Measurements from ENCODE around the gene SLC27A5. TPM values are rescaled to one million over a fixed set of nuclear protein-coding genes. Genes with fewer than 3 reads are reported as not detected.
A peak's percentile ranks its signal among the peaks of the same experiment; 100 is the strongest.

SLC27A5 gene
- total RNA-seq, 1 experiment from 2014 or later, result 1.2 TPM

DNA sequence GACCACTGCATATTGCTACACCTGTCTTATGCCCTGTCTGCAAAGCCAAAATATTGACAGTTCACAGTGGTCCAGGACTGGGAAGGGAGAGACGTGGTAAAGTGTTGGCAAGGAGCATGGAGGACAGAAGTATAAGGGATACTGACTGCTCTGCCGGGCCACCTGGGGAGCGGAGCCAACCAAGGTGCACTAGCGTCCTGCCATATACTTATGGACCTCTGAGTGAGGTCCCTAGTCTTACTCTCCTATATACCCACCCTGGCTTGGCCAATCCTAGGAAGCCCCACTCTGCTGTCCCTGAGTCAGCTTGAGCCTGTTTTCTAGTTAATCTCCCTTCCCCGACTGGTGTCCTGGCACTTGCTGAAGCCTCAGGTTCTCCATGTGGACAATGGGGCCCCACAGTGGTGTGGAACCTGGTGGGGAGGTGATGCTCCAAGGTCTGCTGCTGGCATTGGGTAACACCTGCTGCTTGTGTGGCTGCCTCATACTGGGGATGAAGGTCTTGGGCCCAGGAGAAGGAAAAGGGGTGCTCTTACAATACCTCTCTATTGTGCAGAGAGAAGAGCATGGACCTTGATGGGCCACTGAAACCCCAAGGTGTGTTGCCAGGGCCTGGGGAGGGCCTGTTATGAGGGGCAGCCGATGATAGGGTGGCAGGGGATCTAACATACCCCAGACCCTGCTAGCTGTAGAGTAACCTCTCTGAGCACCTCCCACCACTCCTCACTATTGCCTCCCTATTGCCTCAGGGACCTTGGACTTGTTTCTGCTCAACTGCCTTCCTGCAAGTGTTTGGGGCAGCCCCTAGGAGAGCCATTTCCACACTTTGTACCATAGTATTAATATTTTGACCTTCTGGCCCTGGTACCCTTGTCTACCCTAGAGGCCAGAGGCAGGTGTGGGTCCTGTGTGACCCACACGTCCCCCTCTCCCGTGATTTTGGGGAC lies 25.3 kb upstream of the SLC27A5 start:
- no peaks in the 10 kb centered on the region for H3K27me3 ChIP-seq (ENCODE audit: low read length)
- H3K36me3 ChIP-seq (ENCODE audit: insufficient read depth, low read length), result no peaks in the 10 kb centered on the region
- H3K9ac ChIP-seq (ENCODE audit: low read length), result no peak overlapping the region
- peaks cover 1% of the 10 kb centered on the region for H3K4me1 ChIP-seq (ENCODE audit: low read length)
- no peak overlapping the region for H3K4me3 ChIP-seq (ENCODE audit: low read length)
- no peak for DNase-seq
- H3K79me2 ChIP-seq (ENCODE audit: low read length), result no peaks in the 10 kb centered on the region
- no peak overlapping the region for H3K4me2 ChIP-seq (ENCODE audit: low read depth, low read length, poor library complexity, severe bottlenecking)
- no peaks in the 10 kb centered on the region for H3K9me2 ChIP-seq (replicated peaks; ENCODE audit: insufficient read depth, low read length)
- H2AFZ ChIP-seq (ENCODE audit: low read length), result no peak overlapping the region
- H4K20me1 ChIP-seq (ENCODE audit: insufficient read depth, low read depth, low read length), result no peaks in the 10 kb centered on the region
- H3K27ac ChIP-seq (ENCODE audit: low read length), result no peak overlapping the region
- no peaks in the 10 kb centered on the region for H3K9me3 ChIP-seq (ENCODE audit: low read length)

GRCh38 chr19:58535857-58536256 lies 24.1 kb upstream of the SLC27A5 start:
- Histone ChIP-seq H3K27ac (ENCODE audit: low read length) (no peak overlapping the region), H3K4me1 (ENCODE audit: low read length) (peaks cover 14% of the 10 kb centered on the region), H2AFZ (ENCODE audit: low read length) (no peak overlapping the region), H3K79me2 (ENCODE audit: low read length) (no peaks in the 10 kb centered on the region), H3K9me3 (ENCODE audit: low read length) (no peaks in the 10 kb centered on the region), H4K20me1 (ENCODE audit: insufficient read depth, low read depth, low read length) (no peaks in the 10 kb centered on the region), H3K36me3 (ENCODE audit: insufficient read depth, low read length) (no peaks in the 10 kb centered on the region), H3K4me3 (ENCODE audit: low read length) (no peak overlapping the region), H3K4me2 (ENCODE audit: low read depth, low read length, poor library complexity, severe bottlenecking) (no peak overlapping the region), H3K9me2 (replicated peaks; ENCODE audit: insufficient read depth, low read length) (no peaks in the 10 kb centered on the region), H3K9ac (ENCODE audit: low read length) (no peak overlapping the region), H3K27me3 (ENCODE audit: low read length) (no peaks in the 10 kb centered on the region)
- no peak for DNase-seq

DNA sequence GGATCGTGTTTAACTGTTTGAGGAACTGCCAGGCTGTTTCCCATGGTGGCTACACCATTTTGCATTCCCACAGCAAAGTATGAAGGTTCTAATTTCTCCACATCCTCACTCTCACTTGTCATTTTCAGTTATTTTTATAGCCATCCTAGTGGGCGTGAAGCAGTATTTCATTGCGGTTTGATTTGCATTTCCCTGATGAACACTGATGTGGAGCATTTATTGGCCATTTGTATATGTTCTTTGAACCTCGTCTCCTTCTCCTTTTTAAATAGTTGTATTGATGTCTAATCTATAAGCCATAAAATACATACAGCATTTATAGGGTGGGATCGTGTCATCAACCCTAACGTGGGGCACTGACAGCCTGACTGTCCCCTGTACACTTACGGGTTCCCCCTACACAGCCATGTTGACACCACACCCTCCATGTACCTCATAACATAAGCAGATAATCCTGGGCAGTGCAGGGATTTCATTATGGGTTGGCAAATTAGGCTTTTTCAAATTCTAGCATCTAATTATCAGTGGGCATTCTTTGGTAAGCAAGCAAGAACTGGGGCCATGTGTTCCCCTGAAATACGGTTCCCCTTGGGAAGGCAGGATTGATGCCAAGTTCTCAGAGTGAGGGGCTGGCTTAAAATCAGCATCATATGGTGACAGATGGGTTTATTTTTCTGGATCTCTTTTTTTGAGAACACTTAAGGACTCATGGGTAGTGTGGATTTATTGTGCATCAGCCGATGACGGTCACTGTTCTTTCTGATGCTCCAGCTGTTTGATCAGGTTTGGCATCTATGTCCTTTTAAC lies 19.4 kb upstream of the SLC27A5 start:
- Histone ChIP-seq H3K79me2 (ENCODE audit: low read length) (no peaks in the 10 kb centered on the region), H3K4me3 (ENCODE audit: low read length) (no peak overlapping the region), H3K9me2 (replicated peaks; ENCODE audit: insufficient read depth, low read length) (no peaks in the 10 kb centered on the region), H3K4me2 (ENCODE audit: low read depth, low read length, poor library complexity, severe bottlenecking) (peak overlapping the region; percentile 15), H3K4me1 (ENCODE audit: low read length) (peaks cover 14% of the 10 kb centered on the region), H4K20me1 (ENCODE audit: insufficient read depth, low read depth, low read length) (no peaks in the 10 kb centered on the region), H3K27ac (ENCODE audit: low read length) (no peak overlapping the region), H3K36me3 (ENCODE audit: insufficient read depth, low read length) (no peaks in the 10 kb centered on the region), H3K27me3 (ENCODE audit: low read length) (no peaks in the 10 kb centered on the region), H2AFZ (ENCODE audit: low read length) (no peak overlapping the region), H3K9ac (ENCODE audit: low read length) (no peak overlapping the region), H3K9me3 (ENCODE audit: low read length) (no peaks in the 10 kb centered on the region)
- no peak for DNase-seq

GRCh38 chr19:58529405-58529804 lies 17.6 kb upstream of the SLC27A5 start:
- DNase-seq, result no peak

GRCh38 chr19:58522709-58523108 lies 10.9 kb upstream of the SLC27A5 start:
- DNase-seq, result no peak
- no peaks in the 10 kb centered on the region for H3K9me2 ChIP-seq (replicated peaks; ENCODE audit: insufficient read depth, low read length)
- no peaks in the 10 kb centered on the region for H3K27me3 ChIP-seq (ENCODE audit: low read length)
- H3K9me3 ChIP-seq (ENCODE audit: low read length), result no peaks in the 10 kb centered on the region
- no peaks in the 10 kb centered on the region for H4K20me1 ChIP-seq (ENCODE audit: insufficient read depth, low read depth, low read length)
- no peak overlapping the region for H3K9ac ChIP-seq (ENCODE audit: low read length)
- no peak overlapping the region for H3K4me3 ChIP-seq (ENCODE audit: low read length)
- no peak overlapping the region for H3K4me2 ChIP-seq (ENCODE audit: low read depth, low read length, poor library complexity, severe bottlenecking)
- H3K36me3 ChIP-seq (ENCODE audit: insufficient read depth, low read length), result no peaks in the 10 kb centered on the region
- peaks cover 12% of the 10 kb centered on the region for H3K4me1 ChIP-seq (ENCODE audit: low read length)
- no peaks in the 10 kb centered on the region for H3K79me2 ChIP-seq (ENCODE audit: low read length)
- no peak overlapping the region for H2AFZ ChIP-seq (ENCODE audit: low read length)
- H3K27ac ChIP-seq (ENCODE audit: low read length), result no peak overlapping the region

More at GRCh38 chr19:58529405-58529804, 17.6 kb upstream of the SLC27A5 start:
- Histone ChIP-seq H3K36me3 (ENCODE audit: insufficient read depth, low read length) (no peaks in the 10 kb centered on the region), H3K9me2 (replicated peaks; ENCODE audit: insufficient read depth, low read length) (no peaks in the 10 kb centered on the region), H3K4me1 (ENCODE audit: low read length) (peaks cover 14% of the 10 kb centered on the region), H3K9ac (ENCODE audit: low read length) (no peak overlapping the region), H3K9me3 (ENCODE audit: low read length) (no peaks in the 10 kb centered on the region), H3K27ac (ENCODE audit: low read length) (no peak overlapping the region), H3K27me3 (ENCODE audit: low read length) (no peaks in the 10 kb centered on the region), H3K4me3 (ENCODE audit: low read length) (no peak overlapping the region), H2AFZ (ENCODE audit: low read length) (no peak overlapping the region), H3K79me2 (ENCODE audit: low read length) (no peaks in the 10 kb centered on the region), H4K20me1 (ENCODE audit: insufficient read depth, low read depth, low read length) (no peaks in the 10 kb centered on the region), H3K4me2 (ENCODE audit: low read depth, low read length, poor library complexity, severe bottlenecking) (no peak overlapping the region)

GRCh38 chr19:58521651-58522050 lies 9.9 kb upstream of the SLC27A5 start:
- no peak overlapping the region for H3K9ac ChIP-seq (ENCODE audit: low read length)
- no peaks in the 10 kb centered on the region for H3K36me3 ChIP-seq (ENCODE audit: insufficient read depth, low read length)
- H3K27ac ChIP-seq (ENCODE audit: low read length), result no peak overlapping the region
- H3K9me2 ChIP-seq (replicated peaks; ENCODE audit: insufficient read depth, low read length), result no peaks in the 10 kb centered on the region
- no peaks in the 10 kb centered on the region for H3K27me3 ChIP-seq (ENCODE audit: low read length)
- no peaks in the 10 kb centered on the region for H4K20me1 ChIP-seq (ENCODE audit: insufficient read depth, low read depth, low read length)
- H3K4me1 ChIP-seq (ENCODE audit: low read length), result peaks cover 12% of the 10 kb centered on the region
- H3K4me3 ChIP-seq (ENCODE audit: low read length), result no peak overlapping the region
- no peaks in the 10 kb centered on the region for H3K79me2 ChIP-seq (ENCODE audit: low read length)
- no peak overlapping the region for H2AFZ ChIP-seq (ENCODE audit: low read length)
- no peaks in the 10 kb centered on the region for H3K9me3 ChIP-seq (ENCODE audit: low read length)
- no peak overlapping the region for H3K4me2 ChIP-seq (ENCODE audit: low read depth, low read length, poor library complexity, severe bottlenecking)
- DNase-seq, result no peak

DNA sequence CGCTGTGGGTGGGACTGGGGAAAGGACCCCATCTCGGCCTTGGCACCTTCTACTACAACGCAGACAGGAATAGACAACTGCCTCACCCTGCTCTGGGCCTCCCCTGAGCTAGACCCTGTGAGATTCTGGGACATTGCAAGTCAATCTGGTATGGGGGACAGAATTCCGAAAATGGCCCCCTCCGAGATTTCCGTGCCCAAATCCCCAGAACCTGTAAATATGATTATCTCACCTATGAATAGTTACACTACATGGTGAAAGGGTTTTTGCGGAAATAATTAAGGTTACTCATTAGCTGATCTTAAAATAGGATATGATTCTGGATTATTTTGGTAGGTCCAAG lies 8.4 kb upstream of the SLC27A5 start:
- peak overlapping the region; percentile 93 for H3K4me2 ChIP-seq (ENCODE audit: low read depth, low read length, poor library complexity, severe bottlenecking)
- peaks cover 21% of the 10 kb centered on the region for H3K4me1 ChIP-seq (ENCODE audit: low read length)
- H3K4me3 ChIP-seq (ENCODE audit: low read length), result peak overlapping the region; percentile 81
- no peaks in the 10 kb centered on the region for H3K36me3 ChIP-seq (ENCODE audit: insufficient read depth, low read length)
- H4K20me1 ChIP-seq (ENCODE audit: insufficient read depth, low read depth, low read length), result no peaks in the 10 kb centered on the region
- no peak for DNase-seq
- no peaks in the 10 kb centered on the region for H3K27me3 ChIP-seq (ENCODE audit: low read length)
- peaks cover 10% of the 10 kb centered on the region for H3K79me2 ChIP-seq (ENCODE audit: low read length)
- no peak overlapping the region for H2AFZ ChIP-seq (ENCODE audit: low read length)
- H3K27ac ChIP-seq (ENCODE audit: low read length), result peak overlapping the region; percentile 79
- no peaks in the 10 kb centered on the region for H3K9me3 ChIP-seq (ENCODE audit: low read length)
- H3K9me2 ChIP-seq (replicated peaks; ENCODE audit: insufficient read depth, low read length), result no peaks in the 10 kb centered on the region
- peak overlapping the region; percentile 86 for H3K9ac ChIP-seq (ENCODE audit: low read length)
